Neural crest cell (in vitro differentiated cells): ENCODE measurements around the gene QARS1. TPM values are rescaled to one million over a fixed set of nuclear protein-coding genes. Genes with fewer than 3 reads are reported as not detected.
A peak's percentile ranks its signal among the peaks of the same experiment; 100 is the strongest.

ENCODE experiments used
- DNase-seq: peaks from one replicate; pipeline ENCODE4 v3.0.0; 2021; ENCODE audit warnings: low read depth, mixed read lengths, low spot score
- H3K27ac Mint-ChIP-seq: one replicate; pipeline ENCODE4 v1.8.0; 2021; ENCODE audit warnings: mild to moderate bottlenecking, mixed read lengths; ENCODE audit not compliant: unreplicated experiment
- H3K27me3 Mint-ChIP-seq: 2 replicates; pipeline ENCODE4 v1.8.0; 2021; ENCODE audit warnings: low read depth, mild to moderate bottlenecking, mixed read lengths
- H3K36me3 Mint-ChIP-seq: 2 replicates; pipeline ENCODE4 v1.8.0; 2021; ENCODE audit warnings: low read depth, mild to moderate bottlenecking, mixed read lengths
- H3K4me1 Mint-ChIP-seq: 2 replicates; pipeline ENCODE4 v1.8.0; 2021; ENCODE audit warnings: mixed read lengths
- H3K4me3 Mint-ChIP-seq: one replicate; pipeline ENCODE4 v1.8.0; 2021; ENCODE audit warnings: mild to moderate bottlenecking, mixed read lengths
- H3K9me3 Mint-ChIP-seq: 2 replicates; pipeline ENCODE4 v1.8.0; 2021; ENCODE audit warnings: mixed read lengths
- CTCF ChIP-seq: fragments of 200-600 bp; sonication (generic); conservative IDR thresholded peaks from 2 replicates; pipeline ENCODE4 v1.5.0; 2021; ENCODE audit warnings: antibody characterized with exemption, mild to moderate bottlenecking
- long read RNA-seq: library from polyadenylated mRNA; unstranded; transcript quantifications from one replicate; pipeline ENCODE4 v2.0.0, GENCODE V29; 2020
- total RNA-seq: library from RNA; stranded (reverse); gene quantifications from 2 replicates; pipeline ENCODE4 v1.2.1, GENCODE V29; 2021

Gene QARS1
- 348 and 382 TPM in 2 replicates for total RNA-seq
- long read RNA-seq, transcript QARS-209 (23 exons, 2,362 nt) = minor isoform, 42 of 850 reads
- long read RNA-seq, transcript QARS-201 (24 exons, 2,827 nt) = major isoform, 597 of 850 reads
- long read RNA-seq, partial matches to known transcripts = 70 of 850 reads
- long read RNA-seq, other reads (novel, unspliced or antisense) = 140 of 850 reads

GRCh38 chr3:49104427-49105291 lies at the start of gene QARS1:
TSS of gene QARS1 (minus strand) at chr3:49104757. CDS start at chr3:49104733, 24 bp downstream.
- no peaks in the 10 kb centered on the region for H3K27me3 Mint-ChIP-seq
- H3K36me3 Mint-ChIP-seq = peaks cover 6% of the 10 kb centered on the region
- no peaks in the 10 kb centered on the region for H3K9me3 Mint-ChIP-seq
- peak; percentile 91 for DNase-seq
- H3K27ac Mint-ChIP-seq = peak within 1 kb of the TSS; percentile 97
- no peak for TF ChIP-seq CTCF
- H3K4me3 Mint-ChIP-seq = peak within 1 kb of the TSS; percentile 96
- H3K4me1 Mint-ChIP-seq = peaks cover 27% of the 10 kb centered on the region

- no peaks in the 10 kb centered on the region for H3K36me3 Mint-ChIP-seq
- H3K27ac Mint-ChIP-seq = no peak overlapping the region
- H3K9me3 Mint-ChIP-seq = no peaks in the 10 kb centered on the region
- no peak overlapping the region for H3K4me3 Mint-ChIP-seq
- DNase-seq = no peak
- no peak for TF ChIP-seq CTCF
- no peaks in the 10 kb centered on the region for H3K27me3 Mint-ChIP-seq
- H3K4me1 Mint-ChIP-seq = peaks cover 4% of the 10 kb centered on the region
Observed at GRCh38 chr3:49153349-49153912, 48.9 kb upstream of the QARS1 start.

DNA sequence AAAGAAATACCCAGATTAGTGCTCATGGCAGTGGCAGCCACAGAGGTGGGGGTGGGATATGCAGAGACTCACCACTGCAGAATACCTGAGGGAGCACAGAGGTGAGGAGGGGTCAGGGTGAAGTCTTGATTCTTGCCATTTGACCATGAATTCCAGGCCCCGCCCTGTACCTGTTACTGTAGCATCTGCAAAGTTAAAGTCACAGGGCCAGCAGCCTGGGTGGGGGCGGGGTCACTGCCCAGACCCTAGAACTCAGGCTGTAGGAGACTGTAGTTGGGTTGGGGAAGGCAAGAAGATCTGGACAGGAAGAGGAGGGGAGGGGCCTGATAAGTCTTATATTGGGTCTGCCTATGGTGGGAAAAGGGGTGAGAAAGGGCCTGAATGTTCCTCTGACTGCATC lies 47.1 kb upstream of the QARS1 start:
- Mint-ChIP-seq H3K27me3 (no peaks in the 10 kb centered on the region), H3K27ac (no peak overlapping the region)

GRCh38 chr3:49148159-49148558 lies 43.6 kb upstream of the QARS1 start:
- H3K4me1 Mint-ChIP-seq = no peaks in the 10 kb centered on the region
- no peak for TF ChIP-seq CTCF
- H3K36me3 Mint-ChIP-seq = no peaks in the 10 kb centered on the region
- H3K27ac Mint-ChIP-seq = no peak overlapping the region
- DNase-seq = no peak
- H3K27me3 Mint-ChIP-seq = no peaks in the 10 kb centered on the region
- no peaks in the 10 kb centered on the region for H3K9me3 Mint-ChIP-seq
- H3K4me3 Mint-ChIP-seq = no peak overlapping the region

More for the DNA sequence above, 47.1 kb upstream of the QARS1 start:
- no peak for TF ChIP-seq CTCF
- no peaks in the 10 kb centered on the region for H3K36me3 Mint-ChIP-seq
- DNase-seq = no peak
- H3K9me3 Mint-ChIP-seq = no peaks in the 10 kb centered on the region
- H3K4me1 Mint-ChIP-seq = no peaks in the 10 kb centered on the region
- H3K4me3 Mint-ChIP-seq = no peak overlapping the region

DNA sequence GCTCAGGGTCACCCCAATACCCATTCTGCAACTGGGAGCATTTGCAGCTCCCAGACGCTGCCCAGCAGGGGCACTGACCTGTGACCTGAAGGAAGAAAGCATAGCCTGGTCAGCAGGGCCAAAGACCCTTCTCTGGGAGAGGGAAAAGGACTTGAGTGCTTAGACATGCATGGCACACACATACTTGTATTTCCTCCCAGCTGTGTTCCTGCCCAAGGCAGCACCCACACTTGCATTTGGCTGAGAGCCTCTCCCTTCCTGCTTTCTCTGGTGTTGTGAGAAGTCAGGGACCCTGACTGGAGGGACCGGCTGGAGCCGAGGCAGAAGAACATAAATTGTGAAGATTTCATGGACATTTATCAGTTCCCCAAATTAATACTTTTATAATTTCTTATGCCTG lies 35.5 kb upstream of the QARS1 start:
- Mint-ChIP-seq H3K27me3 (peaks cover 6% of the 10 kb centered on the region), H3K36me3 (no peaks in the 10 kb centered on the region), H3K4me3 (no peak overlapping the region), H3K4me1 (peaks cover 9% of the 10 kb centered on the region), H3K27ac (no peak overlapping the region), H3K9me3 (peaks cover 2% of the 10 kb centered on the region)
- TF ChIP-seq CTCF = no peak
- no peak for DNase-seq
